Kidney tubule cell (primary cell): ENCODE measurements around the gene SHROOM3.

ENCODE experiments used
- DNase-seq: peaks from one replicate; pipeline ENCODE4 v3.0.0-alpha.2; 2018; ENCODE audit warnings: low spot score

The SHROOM3 gene

DNA sequence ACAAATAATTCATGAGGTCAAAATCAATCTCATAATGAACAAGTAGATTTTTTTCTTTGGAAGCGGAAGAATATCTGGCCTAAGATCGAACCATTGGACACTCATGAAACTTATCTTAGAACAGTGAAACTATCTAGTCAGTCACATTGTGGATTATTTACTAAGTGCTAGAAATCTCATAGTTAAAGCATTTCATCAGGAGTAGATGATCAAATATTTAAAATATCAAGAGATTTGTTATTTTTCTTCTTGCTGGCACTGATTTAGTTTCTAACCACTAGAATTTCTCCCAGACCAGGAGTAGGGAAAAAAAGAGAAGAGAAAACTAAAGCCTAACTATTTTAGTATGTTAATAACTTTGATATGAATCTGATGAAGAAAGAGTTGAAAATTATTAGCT, 105.5 kb downstream of the SHROOM3 start:
- DNase-seq: no peak

DNA sequence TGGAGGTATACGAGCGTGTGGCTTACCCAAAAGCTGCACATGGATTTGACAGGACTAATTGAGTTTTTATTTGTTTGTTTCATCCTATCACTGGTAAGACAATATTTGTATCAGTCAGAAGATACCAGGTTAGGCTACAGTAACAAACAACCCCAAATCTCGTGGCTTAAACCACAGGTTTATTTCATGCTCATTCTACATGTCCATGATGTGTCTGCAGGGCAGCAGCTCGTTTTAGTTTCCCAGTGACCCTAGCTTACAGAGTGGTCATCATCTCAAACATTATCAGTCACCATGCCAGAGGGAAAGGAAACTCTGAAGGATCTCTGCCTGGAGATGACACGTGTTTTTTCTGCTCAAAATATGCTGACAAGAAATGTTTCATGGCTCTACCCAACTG, 108.3 kb downstream of the SHROOM3 start:
- no peak for DNase-seq

DNA sequence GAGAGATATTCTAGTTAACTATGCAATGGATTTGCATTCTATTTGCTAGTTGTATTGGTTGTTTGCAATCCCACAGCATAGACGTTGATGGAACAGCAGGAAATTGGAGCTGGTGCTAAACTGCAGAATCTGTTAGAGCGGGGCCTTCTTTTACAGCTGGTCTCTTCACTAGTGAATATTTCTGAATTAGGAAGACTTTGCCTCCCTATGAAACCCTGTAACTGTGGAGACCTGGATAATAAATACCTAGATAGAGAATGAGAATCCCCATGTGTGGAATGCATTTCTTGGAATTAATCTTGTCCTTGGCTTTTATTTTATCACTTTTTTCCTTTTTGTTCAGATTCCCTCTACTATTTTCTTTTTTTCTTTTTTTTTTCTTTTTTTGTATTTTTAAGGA, 109.7 kb downstream of the SHROOM3 start:
- DNase-seq: no peak

DNA sequence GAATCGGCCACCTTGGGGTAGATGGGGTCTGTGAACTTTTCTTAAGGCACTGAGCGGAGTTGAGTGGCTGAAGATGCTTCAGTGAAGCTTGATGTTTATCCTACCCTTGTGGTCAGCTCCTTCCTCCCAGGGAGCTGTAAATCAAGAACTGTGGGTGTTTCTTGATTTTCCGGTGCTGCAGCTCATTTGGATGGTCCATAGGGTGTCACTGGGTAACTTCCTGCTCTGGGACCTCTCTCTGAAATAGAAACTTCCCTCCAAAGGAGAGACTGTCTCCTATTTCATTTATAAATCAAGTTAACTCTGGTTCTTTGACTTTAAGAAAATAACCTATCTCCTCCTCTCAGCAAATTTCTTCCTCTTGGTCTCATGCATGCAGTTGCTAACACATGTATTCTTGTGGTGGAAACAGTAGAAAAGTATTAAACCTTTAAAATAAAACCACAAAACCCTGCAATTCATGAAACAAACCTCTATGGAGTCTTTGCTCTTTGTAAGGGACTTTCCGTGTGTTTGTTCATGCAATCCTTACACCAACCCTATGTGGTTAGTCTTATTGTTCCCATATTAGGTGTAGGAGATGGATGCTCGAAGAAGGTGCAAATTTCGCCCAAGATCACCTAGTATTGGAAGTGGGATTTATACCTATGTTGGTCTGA, 110.3 kb downstream of the SHROOM3 start:
- DNase-seq: peak; percentile 72

DNA sequence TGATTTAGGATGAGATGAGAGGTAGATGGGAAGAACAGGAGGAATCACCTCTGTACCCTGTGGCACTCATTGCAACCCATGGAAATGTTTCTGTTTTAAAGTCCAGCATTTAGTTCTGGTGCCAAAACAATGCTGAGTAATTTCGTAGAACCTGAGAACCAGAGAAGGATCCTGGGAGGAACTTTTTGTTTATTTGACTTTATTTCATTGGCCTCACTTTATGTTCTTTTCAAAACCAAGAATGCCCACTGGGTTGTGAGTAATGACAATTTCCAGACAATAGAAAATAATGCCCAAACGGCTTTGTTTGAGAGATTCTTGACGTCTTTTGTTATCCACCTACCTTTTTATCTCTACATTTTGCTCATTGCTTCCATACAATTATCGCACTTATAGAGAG, 111.3 kb downstream of the SHROOM3 start:
- DNase-seq: no peak

DNA sequence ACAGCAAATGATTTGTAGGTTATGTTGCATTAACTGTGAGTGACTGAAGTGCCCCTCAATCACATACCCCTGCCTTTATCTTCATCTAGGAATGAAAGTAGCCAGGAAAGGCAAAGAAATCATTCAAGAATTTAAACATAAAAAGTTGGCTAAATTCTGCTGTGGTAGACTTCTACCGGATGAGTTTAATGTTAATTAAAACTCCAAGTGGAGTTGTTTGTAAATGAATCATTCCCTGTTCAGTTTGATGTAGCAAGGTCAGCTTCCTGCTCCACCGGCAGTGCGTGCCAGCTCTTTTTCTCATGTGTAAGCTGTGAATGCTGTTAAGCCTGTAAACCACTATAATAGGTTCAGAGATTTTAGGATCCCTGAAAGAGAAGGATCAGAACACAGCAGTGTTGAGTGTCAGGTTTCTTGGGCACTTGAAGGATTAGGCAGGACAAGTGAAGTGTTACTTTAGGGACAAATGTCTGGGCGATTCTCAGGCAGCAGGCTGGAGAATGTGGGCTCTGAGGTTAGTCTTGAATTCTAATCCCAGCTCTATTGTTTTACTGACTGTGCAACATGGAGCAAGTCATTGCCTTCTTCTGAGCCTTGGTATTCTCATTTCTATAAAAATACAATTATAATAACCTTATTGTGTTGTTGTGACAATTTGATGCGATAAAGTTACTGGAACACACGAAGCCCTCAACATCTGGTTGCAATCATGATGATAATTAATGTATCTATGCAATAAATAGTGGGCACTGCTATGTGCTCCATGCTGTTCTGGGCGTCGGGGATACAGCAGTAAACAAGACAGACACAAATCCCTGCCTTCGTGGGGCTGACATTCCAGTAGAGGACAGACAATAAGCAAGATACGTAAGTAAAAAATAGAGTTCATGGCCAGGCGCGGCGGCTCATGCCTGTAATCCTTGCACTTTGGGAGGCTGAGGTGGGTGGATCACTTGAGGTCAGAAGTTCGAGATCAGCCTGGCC, 112.0 kb downstream of the SHROOM3 start:
- peak; percentile 91 for DNase-seq

DNA sequence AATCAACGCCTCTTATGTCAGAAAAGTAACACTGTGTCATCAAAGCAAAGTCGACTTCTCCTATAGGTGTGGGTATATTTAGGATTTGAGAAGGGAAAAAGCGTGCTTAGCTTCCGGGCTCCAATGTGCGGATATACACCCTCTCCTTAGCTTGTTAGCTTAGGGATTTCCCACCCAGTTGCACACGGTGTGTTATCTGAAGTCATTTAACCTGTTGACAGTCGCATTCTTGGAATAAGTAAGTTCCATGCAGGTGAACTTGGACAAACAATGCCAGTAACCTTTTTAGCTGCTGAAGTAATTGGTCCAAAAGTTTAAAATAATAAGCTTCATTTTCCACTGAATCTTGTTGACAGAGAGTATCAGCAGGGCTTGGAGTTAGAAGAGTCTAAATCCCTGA, 113.7 kb downstream of the SHROOM3 start:
- DNase-seq: peak; percentile 61

DNA sequence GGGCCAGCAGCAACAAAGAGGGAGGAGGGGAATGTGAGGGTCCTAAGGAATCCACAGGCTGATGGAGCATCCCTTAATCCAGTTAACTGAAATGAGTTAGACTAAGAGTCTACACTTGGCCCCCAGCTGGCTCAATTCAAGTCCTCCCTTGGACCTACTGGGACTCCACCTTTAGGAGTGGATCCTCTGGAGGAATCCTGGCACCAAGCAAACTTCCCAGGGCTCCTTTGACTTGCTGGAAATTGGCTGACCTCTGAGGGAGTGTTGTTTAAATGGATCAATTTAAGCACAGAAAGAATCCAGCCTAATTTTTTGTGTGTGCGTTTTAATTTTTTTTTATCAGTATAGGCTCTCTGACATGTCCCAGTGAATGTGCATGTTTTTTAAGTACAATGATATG, 114.7 kb downstream of the SHROOM3 start:
- DNase-seq: no peak

DNA sequence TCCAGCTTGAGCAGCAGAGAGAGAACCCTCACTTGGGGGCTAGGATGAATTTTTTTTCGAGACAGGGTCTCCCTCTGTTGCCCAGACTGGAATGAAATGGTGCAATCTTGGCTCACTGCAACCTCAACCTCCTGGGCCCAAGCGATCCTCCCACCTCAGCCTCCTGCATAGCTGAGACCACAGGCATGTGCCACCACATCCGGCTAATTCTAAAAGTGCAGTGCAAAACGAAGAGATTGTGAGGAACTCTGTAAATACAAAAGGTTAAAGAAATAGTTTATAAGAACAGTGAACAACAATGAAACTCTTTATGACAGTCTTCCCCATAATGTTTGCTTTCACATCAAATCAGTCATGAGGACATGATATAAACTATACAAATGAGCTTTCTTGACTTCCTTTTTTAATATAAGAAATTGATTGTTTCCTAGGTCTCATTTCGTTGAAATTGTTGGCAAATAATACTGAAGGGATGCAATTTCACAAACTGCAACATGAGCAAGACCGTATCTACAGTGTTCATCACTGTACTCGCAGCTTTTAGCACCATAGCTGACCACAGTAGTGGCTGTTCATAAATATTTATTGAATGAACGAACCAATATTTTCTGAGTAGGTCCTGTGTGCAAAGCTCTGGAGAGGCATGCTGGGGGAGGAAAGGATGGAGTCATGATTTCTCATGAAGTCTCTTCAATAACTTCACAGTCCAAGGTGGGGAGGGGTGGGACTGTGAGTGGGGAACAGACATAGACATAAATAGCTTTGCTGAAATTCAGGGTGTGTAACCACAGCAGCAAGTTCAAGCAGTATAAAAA, 116.1 kb downstream of the SHROOM3 start:
- DNase-seq: no peak

DNA sequence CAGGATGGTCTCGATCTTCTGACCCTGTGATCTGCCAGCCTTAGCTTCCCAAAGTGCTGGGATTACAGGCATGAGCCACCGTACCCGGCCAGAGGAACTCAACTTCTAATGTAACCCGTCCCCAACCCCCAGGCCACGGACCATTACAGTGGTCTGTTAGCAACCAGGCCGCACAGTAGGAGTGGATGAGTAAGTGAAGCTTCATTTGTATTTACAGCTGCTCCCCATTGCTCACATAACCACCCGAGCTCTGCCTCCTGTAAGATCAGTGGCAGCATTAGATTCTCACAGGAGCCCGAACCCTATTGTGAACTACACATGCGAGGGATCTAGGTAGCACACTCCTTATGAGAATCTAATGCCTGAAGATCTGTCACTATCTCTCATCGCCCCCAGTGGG, 119.6 kb downstream of the SHROOM3 start:
- no peak for DNase-seq

DNA sequence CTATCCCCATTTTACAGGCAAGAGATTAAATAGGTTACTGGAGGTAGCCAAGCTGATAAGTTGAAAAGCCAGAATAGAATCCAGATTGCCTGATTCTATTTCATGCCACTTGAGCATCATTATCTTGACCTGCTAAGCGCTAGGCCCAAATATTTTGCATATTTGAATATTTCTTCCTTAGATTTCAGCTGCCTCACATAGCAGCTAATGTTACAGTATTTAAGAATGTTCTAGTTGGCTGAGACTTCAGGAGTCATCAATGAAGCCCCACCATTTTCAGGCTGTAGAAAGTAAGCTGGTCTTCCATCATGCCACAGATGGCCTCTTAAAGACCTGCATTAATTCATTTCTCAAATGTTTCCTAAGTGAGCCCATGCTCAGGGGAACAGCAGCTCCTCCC, 121.4 kb downstream of the SHROOM3 start:
- DNase-seq: no peak

DNA sequence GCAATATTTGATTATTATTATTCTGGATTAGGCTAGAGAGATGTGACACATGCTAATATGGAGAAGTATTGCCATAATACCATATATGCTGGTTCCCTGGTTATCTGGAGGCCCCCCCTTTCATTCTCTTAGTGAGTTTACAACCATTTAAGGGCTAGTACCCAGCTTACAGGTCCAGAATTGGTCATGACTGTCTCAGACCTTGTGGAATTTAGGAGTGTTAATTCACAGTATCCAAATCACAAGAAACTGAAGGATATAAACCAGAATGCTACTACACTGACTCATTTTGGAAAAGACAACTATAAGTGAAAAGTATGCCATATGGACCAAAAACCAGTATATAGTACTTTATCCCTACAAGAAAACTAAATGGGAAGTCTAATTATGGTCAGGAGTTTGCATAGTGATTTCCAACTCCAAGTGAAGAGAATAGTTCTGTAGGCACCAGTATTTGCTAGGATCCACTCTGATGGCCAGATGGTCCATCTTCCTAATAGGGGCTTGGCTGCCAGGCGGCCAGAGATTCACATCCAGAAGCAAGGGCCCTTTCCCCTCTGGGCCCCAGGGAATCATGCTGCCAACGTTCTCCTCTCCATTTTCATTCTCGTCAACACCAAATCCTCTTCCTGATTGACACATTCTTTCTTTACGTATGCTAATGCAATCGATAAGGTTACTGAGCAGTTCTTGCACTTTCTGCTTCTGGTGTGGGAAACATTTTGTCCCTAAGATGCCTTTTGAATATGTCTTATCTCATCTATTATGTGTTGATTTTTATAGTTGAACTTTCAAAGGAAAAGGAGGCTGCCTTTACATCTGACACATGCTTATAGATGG, 123.6 kb downstream of the SHROOM3 start:
- no peak for DNase-seq

DNA sequence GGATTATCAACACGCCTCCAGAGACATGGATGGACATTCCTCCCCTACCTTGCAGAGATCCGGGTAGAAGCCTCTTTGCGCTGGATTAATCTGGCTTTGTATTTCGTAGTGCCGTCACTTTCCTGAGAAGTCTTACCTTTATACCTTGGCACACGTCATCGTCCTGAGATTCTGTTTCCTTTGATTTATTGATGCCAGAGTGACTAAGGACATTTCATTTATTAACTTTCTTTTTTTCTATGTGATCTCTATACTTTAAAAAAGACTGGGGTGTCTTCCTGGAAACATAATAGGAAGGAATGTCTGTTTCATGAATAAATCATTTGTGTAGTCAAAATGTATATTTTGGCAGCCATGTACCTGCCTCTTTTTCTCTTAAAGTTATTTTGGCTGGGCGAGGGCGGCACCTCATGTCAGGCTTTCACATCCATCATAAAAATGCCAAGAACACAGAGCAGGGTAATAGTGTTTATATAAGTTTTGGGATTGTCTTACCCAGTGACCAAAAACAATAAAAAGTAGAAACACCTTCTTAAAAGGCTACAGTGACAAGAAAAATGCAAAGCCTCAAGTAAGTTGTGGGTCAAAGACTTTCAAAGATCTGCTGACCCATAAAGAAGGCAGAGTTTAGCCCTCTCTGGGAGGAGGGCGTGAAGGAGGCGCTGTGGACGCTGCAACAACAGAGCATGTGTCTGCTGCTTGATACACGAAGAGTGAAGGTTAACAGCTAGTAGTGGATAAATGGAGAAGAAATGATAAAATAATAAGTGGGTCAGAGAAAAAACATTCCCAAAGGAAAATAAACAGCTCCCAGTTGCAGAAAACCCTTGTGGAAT, 124.4 kb downstream of the SHROOM3 start:
- DNase-seq: peak; percentile 52

DNA sequence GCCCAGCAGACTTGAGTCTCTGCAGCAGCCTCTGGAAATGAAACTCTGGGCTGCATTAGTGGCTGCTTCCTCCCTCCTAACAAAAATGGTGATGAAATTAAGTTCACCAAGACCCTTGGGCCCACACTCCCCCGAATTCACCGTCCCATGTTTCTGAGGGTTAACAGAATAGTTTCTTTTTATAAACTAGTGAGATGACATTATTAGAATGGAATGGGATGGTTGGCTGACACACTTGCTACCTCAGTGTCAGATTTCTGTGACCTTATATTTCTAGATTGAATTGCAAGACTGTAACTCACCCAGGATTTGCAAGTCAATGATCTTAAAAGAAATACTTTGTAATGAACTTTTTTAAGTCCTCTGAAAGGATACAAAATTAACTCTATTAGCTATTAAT, 127.1 kb downstream of the SHROOM3 start:
- DNase-seq: peak; percentile 94

DNA sequence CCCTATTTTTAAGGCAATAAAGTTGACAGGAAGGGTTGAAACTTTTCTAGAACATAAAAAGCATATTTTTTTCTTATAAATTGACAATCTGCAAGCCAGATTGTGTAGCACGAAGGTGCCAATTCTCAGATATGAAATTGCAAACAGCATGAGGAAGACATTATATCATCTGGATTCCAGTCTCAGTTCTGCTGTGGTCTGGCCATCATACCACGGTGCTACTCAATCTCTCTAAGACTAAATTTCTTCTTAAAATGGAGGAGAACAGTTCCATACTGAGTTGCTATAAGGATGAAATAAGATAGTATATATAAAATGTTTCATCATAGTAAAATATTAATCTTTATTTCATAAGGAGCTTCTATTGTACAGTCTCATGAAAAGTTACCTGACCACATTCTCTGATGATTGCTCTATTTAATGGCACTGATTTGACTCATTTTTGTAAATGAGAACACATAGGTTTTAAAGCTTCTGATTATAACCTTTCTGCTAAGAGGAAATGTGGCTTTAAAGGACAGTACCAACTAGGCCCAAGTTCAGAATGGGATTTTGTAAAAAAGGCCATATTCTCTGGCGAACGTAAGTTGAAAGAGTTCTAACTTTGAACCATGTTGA, 127.9 kb downstream of the SHROOM3 start:
- peak; percentile 55 for DNase-seq

DNA sequence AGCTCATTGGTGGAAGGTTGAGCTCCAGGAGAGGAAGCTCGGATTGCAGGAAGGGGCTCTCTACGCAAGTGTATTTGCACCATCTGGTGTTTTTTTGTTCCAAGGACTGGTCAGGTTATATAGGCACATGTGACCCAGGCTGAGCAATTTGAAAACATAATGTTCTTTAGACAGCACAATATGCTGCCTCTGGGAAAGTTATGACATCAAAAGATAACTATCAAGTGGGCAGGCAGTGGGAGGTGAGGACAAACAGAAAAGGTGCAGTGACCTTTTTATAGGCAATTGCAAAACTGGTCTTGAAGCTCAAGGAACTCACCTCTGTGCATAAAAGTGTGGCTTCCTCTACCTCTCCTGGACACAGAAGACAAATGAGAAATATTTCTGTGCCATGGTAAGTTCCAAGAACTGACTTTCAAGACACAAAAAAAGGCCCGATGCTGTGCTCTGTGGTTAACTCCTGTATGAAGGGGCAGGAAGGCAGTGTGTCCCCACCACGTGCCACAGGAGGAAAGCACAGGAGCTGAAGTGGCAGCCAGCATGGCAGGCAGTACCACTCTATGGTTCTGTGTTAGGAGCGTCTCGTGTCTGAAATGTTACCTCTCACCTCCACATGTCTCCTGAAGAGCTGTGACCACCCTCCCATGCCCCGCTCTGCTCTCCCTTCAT, 128.6 kb downstream of the SHROOM3 start:
- DNase-seq: no peak

DNA sequence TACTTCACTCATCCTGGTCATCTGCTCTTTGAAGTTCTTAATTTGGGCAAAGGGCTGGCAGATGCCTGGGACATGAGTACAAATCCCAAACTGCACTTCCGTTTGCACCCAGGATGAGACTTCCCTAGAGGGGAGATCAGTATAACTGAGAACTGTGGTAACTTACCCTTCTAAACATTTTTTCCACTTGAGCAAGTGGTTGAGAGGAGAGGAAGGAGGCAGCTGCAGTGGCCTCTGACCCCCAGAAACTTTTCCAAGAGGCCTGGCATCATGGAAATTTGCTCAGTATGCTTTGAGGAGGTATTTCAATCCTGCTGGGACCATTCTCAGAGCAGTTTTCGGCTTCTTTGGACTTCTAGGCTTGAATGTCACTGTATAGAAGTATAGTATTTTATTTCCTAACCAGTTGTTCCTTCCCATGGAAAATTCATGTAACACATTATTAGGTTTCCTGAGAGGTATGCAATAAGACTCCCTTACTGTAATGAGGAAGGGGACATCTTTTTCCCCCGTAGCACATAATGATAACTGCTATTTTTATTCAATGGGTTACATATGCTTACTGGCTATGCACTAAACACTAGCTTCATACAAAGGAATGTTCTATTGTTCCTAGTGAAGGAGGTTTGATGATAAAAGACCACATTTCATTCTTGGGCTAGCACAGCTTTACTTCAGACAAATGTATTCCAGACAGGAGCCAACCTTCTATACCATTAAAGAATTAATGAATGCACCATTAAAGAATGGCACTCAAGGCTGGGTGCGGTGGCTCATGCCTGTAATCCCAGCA, 129.3 kb downstream of the SHROOM3 start:
- no peak for DNase-seq

DNA sequence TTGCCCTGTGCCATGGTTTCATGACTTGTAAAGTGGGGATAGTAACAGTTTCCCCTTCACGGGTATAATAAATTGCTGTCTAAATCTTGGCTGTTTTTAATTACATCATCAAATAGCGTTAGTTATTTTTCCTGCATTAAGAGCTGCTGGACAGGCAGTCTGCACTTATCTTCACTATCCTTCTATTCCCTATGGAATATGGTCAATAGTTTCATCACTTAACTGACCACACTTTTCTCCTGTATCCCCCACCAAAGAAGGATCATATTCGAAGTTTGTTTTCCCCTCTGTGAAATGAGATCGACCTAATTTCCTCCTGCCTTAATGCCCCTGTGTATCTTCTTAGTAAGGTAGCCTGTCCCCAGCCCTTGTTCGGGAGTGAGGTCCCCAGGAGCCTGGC, 133.2 kb downstream of the SHROOM3 start:
- no peak for DNase-seq

DNA sequence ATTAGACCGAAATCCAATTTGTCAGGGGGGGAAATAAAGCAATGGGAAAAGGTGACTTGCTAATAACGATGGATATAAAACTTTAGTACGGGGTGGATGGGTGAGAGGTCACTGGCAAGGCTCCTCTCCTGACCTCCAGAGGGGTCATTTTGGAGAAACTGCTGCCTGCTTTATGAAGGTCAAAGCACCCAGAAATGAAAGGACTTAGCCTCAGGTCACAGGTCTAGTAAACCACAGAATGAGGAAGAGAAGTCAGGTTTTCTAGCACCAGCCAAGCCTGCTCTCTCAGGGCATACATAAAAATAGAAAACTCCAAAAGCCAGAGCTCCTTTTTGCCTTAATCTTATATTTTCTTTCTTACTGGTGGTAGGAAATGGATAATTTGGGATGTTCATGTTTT, 134.2 kb downstream of the SHROOM3 start:
- DNase-seq: peak; percentile 55
